MCF 10A (cell line): ENCODE measurements around the gene MAP4K2. TPM values are rescaled to one million over a fixed set of nuclear protein-coding genes. Genes with fewer than 3 reads are reported as not detected.

Experiments used
- BruUV-seq: library from RNA; stranded (reverse); fragments of 400-500 nt; replicated peaks from 2 replicates; lab custom pipeline; 2021; lab: Mats Ljungman, UMichigan
- CTCF ChIA-PET: fragments of 300-600 bp; sonication (Branson Sonifier 250); formaldehyde crosslinking; extraction: SDS; loops from one replicate; lab custom pipeline; 2021; ENCODE audit warnings: antibody characterized with exemption, inconsistent platforms; lab: Yijun Ruan, JAX
- POLR2A ChIA-PET: fragments of 300-600, 350-650 bp; sonication (Branson Sonifier 250); formaldehyde crosslinking; extraction: SDS; loops from one replicate; lab custom pipeline; 2020; ENCODE audit warnings: antibody characterized with exemption, inconsistent platforms; lab: Yijun Ruan, JAX
- DNase-seq: peaks from one replicate; pipeline ENCODE4 v3.0.0-alpha.2; 2018; ENCODE audit not compliant: unreplicated experiment
- H3K27ac Mint-ChIP-seq: one replicate; pipeline ENCODE4 v1.8.0; 2022; ENCODE audit warnings: mild to moderate bottlenecking, low read depth, mixed read lengths; ENCODE audit not compliant: unreplicated experiment
- H3K27me3 Mint-ChIP-seq: one replicate; pipeline ENCODE4 v1.8.0; 2022; ENCODE audit warnings: mixed read lengths; ENCODE audit not compliant: insufficient read depth, unreplicated experiment
- H3K36me3 Mint-ChIP-seq: one replicate; pipeline ENCODE4 v1.8.0; 2022; ENCODE audit warnings: mild to moderate bottlenecking, moderate library complexity, mixed read lengths; ENCODE audit not compliant: insufficient read depth, unreplicated experiment
- H3K4me1 Mint-ChIP-seq: one replicate; pipeline ENCODE4 v1.8.0; 2022; ENCODE audit warnings: mixed read lengths; ENCODE audit not compliant: insufficient read depth, unreplicated experiment
- H3K4me3 Mint-ChIP-seq: one replicate; pipeline ENCODE4 v1.8.0; 2022; ENCODE audit warnings: mild to moderate bottlenecking, moderate library complexity, mixed read lengths; ENCODE audit not compliant: unreplicated experiment
- H3K9me3 Mint-ChIP-seq: one replicate; pipeline ENCODE4 v1.8.0; 2022; ENCODE audit warnings: mixed read lengths; ENCODE audit not compliant: unreplicated experiment
- CTCF ChIP-seq: fragments of 200-600 bp; IDR thresholded peaks from one replicate; pipeline ENCODE4 v1.8.0; 2022; ENCODE audit warnings: antibody characterized with exemption, mild to moderate bottlenecking; ENCODE audit not compliant: unreplicated experiment
- intact Hi-C: fragments of 100-400 bp; cut with micrococcal nuclease; formaldehyde crosslinking; loops from 2 replicates; pipeline ENCODE4 v1.14.1; 2022
- total RNA-seq: library from RNA; stranded (reverse); gene quantifications from 2 replicates; pipeline ENCODE4 v1.2.3, GENCODE V29; 2022

Gene MAP4K2
- total RNA-seq, 1 experiment from 2014 or later = 6.8 TPM

GRCh38 chr11:64800303-64801157 is 2.5 kb downstream of the MAP4K2 start:
- POLR2A ChIA-PET = interaction anchor here (0.6 kb wide), 1 partner anchor 78 kb away, joined by 3 read pairs; no protein-coding TSS in a partner anchor
- CTCF ChIA-PET = interaction anchor here (0.6 to 3.6 kb wide), 2 partner anchors 13 to 103 kb away, joined by 3 to 21 read pairs; no protein-coding TSS in a partner anchor
- intact Hi-C loops = no loop called here
- TF ChIP-seq CTCF = no peak
- H3K27me3 Mint-ChIP-seq = no peaks in the 10 kb centered on the region
- H3K4me1 Mint-ChIP-seq = peaks cover 6% of the 10 kb centered on the region
- H3K27ac Mint-ChIP-seq = no peak overlapping the region
- no TSS peak for BruUV-seq
- no peak for DNase-seq
- no peak overlapping the region for H3K4me3 Mint-ChIP-seq
- peaks cover 7% of the 10 kb centered on the region for H3K36me3 Mint-ChIP-seq
- no peaks in the 10 kb centered on the region for H3K9me3 Mint-ChIP-seq

GRCh38 chr11:64799623-64800302 is 3.3 kb downstream of the MAP4K2 start:
- Mint-ChIP-seq H3K27me3 (no peaks in the 10 kb centered on the region), H3K9me3 (no peaks in the 10 kb centered on the region), H3K4me3 (no peak overlapping the region), H3K4me1 (peaks cover 6% of the 10 kb centered on the region), H3K36me3 (peaks cover 7% of the 10 kb centered on the region), H3K27ac (no peak overlapping the region)
- CTCF ChIA-PET = interaction anchor here (0.7 to 3.6 kb wide), 2 partner anchors 13 to 62 kb away, joined by 3 to 21 read pairs; no protein-coding TSS in a partner anchor
- DNase-seq = no peak
- POLR2A ChIA-PET = no interaction called here
- intact Hi-C loops = no loop called here
- no TSS peak for BruUV-seq
- no peak for TF ChIP-seq CTCF

GRCh38 chr11:64799256-64799622 is 3.8 kb downstream of the MAP4K2 start:
- ChIA-PET CTCF (interaction anchor here (0.7 to 3.6 kb wide), 2 partner anchors 12 to 61 kb away, joined by 3 to 21 read pairs; no protein-coding TSS in a partner anchor), POLR2A (no interaction called here)
- Mint-ChIP-seq H3K27ac (no peak overlapping the region), H3K4me3 (no peak overlapping the region), H3K36me3 (peaks cover 7% of the 10 kb centered on the region), H3K9me3 (no peaks in the 10 kb centered on the region), H3K27me3 (no peaks in the 10 kb centered on the region), H3K4me1 (peaks cover 6% of the 10 kb centered on the region)
- no peak for TF ChIP-seq CTCF
- no peak for DNase-seq
- intact Hi-C loops = no loop called here
- BruUV-seq = no TSS peak
